H9 (cell line): ENCODE data around the gene BLMH. TPM values are rescaled to one million over a fixed set of nuclear protein-coding genes. Genes with fewer than 3 reads are reported as not detected.

ENCODE experiments used
- DNase-seq: peaks from one replicate; pipeline ENCODE4 v3.0.0-alpha.2; 2017
- H2AFZ ChIP-seq: one replicate; pipeline ENCODE4 v1.6.1; 2013; ENCODE audit warnings: mild to moderate bottlenecking, low read length, control low read depth, moderate library complexity
- H2AK5ac ChIP-seq: 2 replicates; pipeline ENCODE4 v1.6.1; 2013; ENCODE audit warnings: low read length, control low read depth, mixed read lengths; ENCODE audit not compliant: insufficient read length
- H2BK120ac ChIP-seq: one replicate; pipeline ENCODE4 v1.6.1; 2013; ENCODE audit warnings: low read depth, mild to moderate bottlenecking, low read length, control low read depth, inconsistent platforms; ENCODE audit not compliant: poor library complexity, severe bottlenecking
- H2BK12ac ChIP-seq: 2 replicates; pipeline ENCODE4 v1.6.1; 2013; ENCODE audit warnings: low read length, control low read depth, mixed read lengths, low read depth; ENCODE audit not compliant: insufficient read length
- H2BK15ac ChIP-seq: 2 replicates; pipeline ENCODE4 v1.6.1; 2013; ENCODE audit warnings: low read depth, low read length, control low read depth
- H2BK20ac ChIP-seq: one replicate; pipeline ENCODE4 v1.6.1; 2013; ENCODE audit warnings: low read depth, mild to moderate bottlenecking, low read length, control low read depth, inconsistent platforms; ENCODE audit not compliant: poor library complexity, severe bottlenecking
- H2BK5ac ChIP-seq: 2 replicates; pipeline ENCODE4 v1.6.1; 2013; ENCODE audit warnings: low read length, control low read depth, mixed read lengths; ENCODE audit not compliant: insufficient read length
- H3K14ac ChIP-seq: 2 replicates; pipeline ENCODE4 v1.6.1; 2013; ENCODE audit warnings: low read length, control low read depth; ENCODE audit not compliant: insufficient read depth
- H3K18ac ChIP-seq: 2 replicates; pipeline ENCODE4 v1.6.1; 2013; ENCODE audit warnings: low read depth, mild to moderate bottlenecking, mixed read lengths, low read length, control low read depth; ENCODE audit not compliant: insufficient read length
- H3K23ac ChIP-seq: 2 replicates; pipeline ENCODE4 v1.6.1; 2013; ENCODE audit warnings: low read length, control low read depth, mixed read lengths, low read depth; ENCODE audit not compliant: insufficient read length
- H3K23me2 ChIP-seq: 2 replicates; pipeline ENCODE4 v1.6.1; 2013; ENCODE audit warnings: low read depth, mild to moderate bottlenecking, mixed read lengths, low read length, control low read depth; ENCODE audit not compliant: insufficient read length, poor library complexity, severe bottlenecking
- H3K27ac ChIP-seq: 2 replicates; pipeline ENCODE4 v1.5.1; 2013; ENCODE audit warnings: low read length, control low read depth, mixed read lengths, low read depth; ENCODE audit not compliant: insufficient read length
- H3K27me3 ChIP-seq: 2 replicates; pipeline ENCODE4 v1.6.1; 2013; ENCODE audit warnings: low read length, control low read depth, inconsistent platforms; ENCODE audit not compliant: insufficient read depth
- H3K4ac ChIP-seq: 2 replicates; pipeline ENCODE4 v1.6.1; 2013; ENCODE audit warnings: low read depth, mild to moderate bottlenecking, control low read depth, inconsistent platforms, low read length, moderate library complexity
- H3K4me1 ChIP-seq: 2 replicates; pipeline ENCODE4 v1.6.1; 2013; ENCODE audit warnings: low read length, control low read depth, inconsistent platforms; ENCODE audit not compliant: insufficient read depth
- H3K4me2 ChIP-seq: 2 replicates; pipeline ENCODE4 v1.6.1; 2013; ENCODE audit warnings: low read length, control low read depth, mixed read lengths; ENCODE audit not compliant: insufficient read length, insufficient read depth
- H3K56ac ChIP-seq: 2 replicates; pipeline ENCODE4 v1.6.1; 2013; ENCODE audit warnings: low read depth, mild to moderate bottlenecking, mixed read lengths, low read length, control low read depth; ENCODE audit not compliant: insufficient read length
- H3K79me1 ChIP-seq: 2 replicates; pipeline ENCODE4 v1.6.1; 2013; ENCODE audit warnings: low read depth, mild to moderate bottlenecking, moderate library complexity, low read length, control low read depth, inconsistent platforms; ENCODE audit not compliant: insufficient read depth, poor library complexity, severe bottlenecking
- H3K79me2 ChIP-seq: 2 replicates; pipeline ENCODE4 v1.6.1; 2013; ENCODE audit warnings: low read length, control low read depth, inconsistent platforms; ENCODE audit not compliant: insufficient read depth
- H3K9ac ChIP-seq: 2 replicates; pipeline ENCODE4 v1.6.1; 2013; ENCODE audit warnings: low read length, control low read depth, mixed read lengths; ENCODE audit not compliant: insufficient read length; ENCODE audit errors: extremely low read depth
- H3K9me3 ChIP-seq: one replicate; pipeline ENCODE4 v1.6.1; 2013; ENCODE audit warnings: low read depth, low read length, inconsistent platforms; ENCODE audit not compliant: control insufficient read depth
- H3T11ph ChIP-seq: one replicate; pipeline ENCODE4 v1.6.1; 2013; ENCODE audit warnings: mild to moderate bottlenecking, low read length, control low read depth, inconsistent platforms
- H4K20me1 ChIP-seq: one replicate; pipeline ENCODE4 v1.6.1; 2013; ENCODE audit not compliant: control insufficient read depth, insufficient read length, insufficient read depth
- H4K5ac ChIP-seq: 2 replicates; pipeline ENCODE4 v1.6.1; 2013; ENCODE audit warnings: low read depth, mild to moderate bottlenecking, mixed read lengths, low read length, control low read depth; ENCODE audit not compliant: insufficient read length
- H4K8ac ChIP-seq: replicated peaks from 2 replicates; pipeline ENCODE4 v1.6.1; 2013; ENCODE audit warnings: low read length, control low read depth, mixed read lengths, low read depth; ENCODE audit not compliant: insufficient read length
- H4K91ac ChIP-seq: 2 replicates; pipeline ENCODE4 v1.6.1; 2013; ENCODE audit warnings: low read depth, mild to moderate bottlenecking, moderate library complexity, mixed read lengths, low read length, control low read depth; ENCODE audit not compliant: insufficient read length
- H3K27ac Mint-ChIP-seq, 3 experiments: 2 replicates in 2 of 3; 3 replicates in 1 of 3; pipeline ENCODE4 v1.8.0; 2020 to 2021; ENCODE audit warnings: mixed read lengths in 3 of 3, mild to moderate bottlenecking in 1 of 3, moderate library complexity in 1 of 3
- H3K27me3 Mint-ChIP-seq: 2 replicates; pipeline ENCODE4 v1.8.0; 2021; ENCODE audit warnings: low read depth, mild to moderate bottlenecking, moderate library complexity, mixed read lengths
- H3K36me3 Mint-ChIP-seq, 3 experiments: 2 replicates in 2 of 3; 3 replicates in 1 of 3; pipeline ENCODE4 v1.8.0; 2020 to 2021; ENCODE audit warnings: low read depth in 3 of 3, mixed read lengths in 3 of 3; ENCODE audit not compliant: insufficient read depth in 1 of 3
- H3K4me1 Mint-ChIP-seq, 2 experiments: 2 replicates each; pipeline ENCODE4 v1.8.0; 2020; ENCODE audit warnings: mixed read lengths in 2 of 2
- H3K4me3 Mint-ChIP-seq, 2 experiments: 2 replicates in 1 of 2; 3 replicates in 1 of 2; pipeline ENCODE4 v1.8.0; 2020 to 2021; ENCODE audit warnings: mild to moderate bottlenecking in 2 of 2, mixed read lengths in 2 of 2, moderate library complexity in 1 of 2
- H3K9me3 Mint-ChIP-seq, 2 experiments: 2 replicates in 1 of 2; 3 replicates in 1 of 2; pipeline ENCODE4 v1.8.0; 2020; ENCODE audit warnings: mild to moderate bottlenecking in 2 of 2, mixed read lengths in 2 of 2, moderate library complexity in 1 of 2
- WGBS: extraction: QIAGEN DNeasy Blood & Tissue Kit; methylation state at CpG from one replicate; pipeline ENCODE4 v1.1.7; 2013; ENCODE audit warnings: missing lambda C conversion rate, low lambda C conversion rate, mixed read lengths; ENCODE audit not compliant: insufficient read length; ENCODE audit errors: extremely low coverage; 5-methylcytosine and 5-hydroxymethylcytosine counted together
- total RNA-seq: library from RNA; stranded (reverse); gene quantifications from 2 replicates; pipeline ENCODE4 v1.2.1, GENCODE V29; 2021
- TF ChIP-seq, protein P1 (sequence below): fragments of 200-600 bp; sonication (generic); conservative IDR thresholded peaks from 3 replicates; pipeline ENCODE4 v1.8.0; 2021; ENCODE audit warnings: antibody characterized with exemption, mild to moderate bottlenecking

Gene BLMH
- total RNA-seq, 1 experiment from 2014 or later: 74.7 TPM

GRCh38 chr17:30292286-30292858, 628 bp upstream of the BLMH start:
- Histone ChIP-seq H3K9me3 (no peaks in the 10 kb centered on the region), H3K4me1 (no peaks in the 10 kb centered on the region), H3K79me1 (no peaks in the 10 kb centered on the region), H2AFZ (no peak overlapping the region), H2BK20ac (no peak overlapping the region), H4K20me1 (no peaks in the 10 kb centered on the region), H3K4me2 (peak overlapping the region; percentile 13), H2BK5ac (no peak overlapping the region), H3K27ac (no peak overlapping the region), H4K91ac (no peak overlapping the region), H3K79me2 (peaks cover 3% of the 10 kb centered on the region; the same call in 1 of the 2 replicates), H4K5ac (no peak overlapping the region), H3K18ac (peak overlapping the region; percentile 37), H2BK120ac (no peak overlapping the region), H3K4ac (no peak overlapping the region), H3K56ac (no peak overlapping the region), H2BK12ac (no peak overlapping the region), H4K8ac (no peak overlapping the region), H3K27me3 (no peaks in the 10 kb centered on the region), H2AK5ac (no peak overlapping the region), H3K9ac (peak overlapping the region; percentile 15), H3T11ph (no peak overlapping the region), H2BK15ac (no peak overlapping the region), H3K14ac (peak overlapping the region; percentile 55; the same call in 1 of the 2 replicates), H3K23me2 (peaks cover 5% of the 10 kb centered on the region), H3K23ac (no peak overlapping the region)
- DNase-seq: peak; percentile 85
- H3K36me3 Mint-ChIP-seq: peaks cover 2 to 11% (median 10%) of the 10 kb centered on the region in 3 experiments
- no peaks in the 10 kb centered on the region for H3K9me3 Mint-ChIP-seq
- peaks cover 10% of the 10 kb centered on the region for H3K27me3 Mint-ChIP-seq
- peak overlapping the region in 1 of 3 experiments; percentile 68; a peak in 2 of 7 replicates for H3K27ac Mint-ChIP-seq
- H3K4me1 Mint-ChIP-seq: peaks cover 11 to 15% of the 10 kb centered on the region in 2 experiments
- TF ChIP-seq, protein P1, sequence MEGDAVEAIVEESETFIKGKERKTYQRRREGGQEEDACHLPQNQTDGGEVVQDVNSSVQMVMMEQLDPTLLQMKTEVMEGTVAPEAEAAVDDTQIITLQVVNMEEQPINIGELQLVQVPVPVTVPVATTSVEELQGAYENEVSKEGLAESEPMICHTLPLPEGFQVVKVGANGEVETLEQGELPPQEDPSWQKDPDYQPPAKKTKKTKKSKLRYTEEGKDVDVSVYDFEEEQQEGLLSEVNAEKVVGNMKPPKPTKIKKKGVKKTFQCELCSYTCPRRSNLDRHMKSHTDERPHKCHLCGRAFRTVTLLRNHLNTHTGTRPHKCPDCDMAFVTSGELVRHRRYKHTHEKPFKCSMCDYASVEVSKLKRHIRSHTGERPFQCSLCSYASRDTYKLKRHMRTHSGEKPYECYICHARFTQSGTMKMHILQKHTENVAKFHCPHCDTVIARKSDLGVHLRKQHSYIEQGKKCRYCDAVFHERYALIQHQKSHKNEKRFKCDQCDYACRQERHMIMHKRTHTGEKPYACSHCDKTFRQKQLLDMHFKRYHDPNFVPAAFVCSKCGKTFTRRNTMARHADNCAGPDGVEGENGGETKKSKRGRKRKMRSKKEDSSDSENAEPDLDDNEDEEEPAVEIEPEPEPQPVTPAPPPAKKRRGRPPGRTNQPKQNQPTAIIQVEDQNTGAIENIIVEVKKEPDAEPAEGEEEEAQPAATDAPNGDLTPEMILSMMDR: no peak
- WGBS: no CpG with 5 or more reads among the region's 17 CpGs
- H3K4me3 Mint-ChIP-seq: peak overlapping the region; percentile 66 to 78
